ENCODE results near the gene PTCSC3.

Gene PTCSC3

GRCh38 chr14:36208690-36209278, 32.3 kb upstream of the PTCSC3 start:
- DNase-seq (ENCODE audit: low spot score) = no peak
- TF ChIP-seq CTCF (IDR thresholded peaks at IDR 0.05; ENCODE audit: extremely low read depth, insufficient read depth, missing control alignments) = no peak
- in situ Hi-C loops (cut with MboI; ENCODE audit: low pct_unique_long_range_greater_than_20kb, low sequenced_read_pairs, unreplicated experiment) = no loop called here

- in situ Hi-C loops (cut with MboI; ENCODE audit: low pct_unique_long_range_greater_than_20kb, low sequenced_read_pairs, unreplicated experiment) = no loop called here
- no peak for TF ChIP-seq CTCF (IDR thresholded peaks at IDR 0.05; ENCODE audit: extremely low read depth, insufficient read depth, missing control alignments)
- DNase-seq (ENCODE audit: low spot score) = no peak
Measured at GRCh38 chr14:36207500-36207899, 31.0 kb upstream of the PTCSC3 start.

- in situ Hi-C loops (cut with MboI; ENCODE audit: low pct_unique_long_range_greater_than_20kb, low sequenced_read_pairs, unreplicated experiment) = no loop called here
- no peak for DNase-seq (ENCODE audit: low spot score)
Measured at GRCh38 chr14:36204461-36205073, 28.0 kb upstream of the PTCSC3 start.

GRCh38 chr14:36198378-36198777, 21.9 kb upstream of the PTCSC3 start:
- no peak for DNase-seq (ENCODE audit: low spot score)
- TF ChIP-seq CTCF (IDR thresholded peaks at IDR 0.05; ENCODE audit: extremely low read depth, insufficient read depth, missing control alignments) = no peak
- in situ Hi-C loops (cut with MboI; ENCODE audit: low pct_unique_long_range_greater_than_20kb, low sequenced_read_pairs, unreplicated experiment) = no loop called here

More at GRCh38 chr14:36204461-36205073, 28.0 kb upstream of the PTCSC3 start:
- no peak for TF ChIP-seq CTCF (IDR thresholded peaks at IDR 0.05; ENCODE audit: extremely low read depth, insufficient read depth, missing control alignments)

- in situ Hi-C loops (cut with MboI; ENCODE audit: low pct_unique_long_range_greater_than_20kb, low sequenced_read_pairs, unreplicated experiment) = no loop called here
- DNase-seq (ENCODE audit: low spot score) = no peak
- TF ChIP-seq CTCF (IDR thresholded peaks at IDR 0.05; ENCODE audit: extremely low read depth, insufficient read depth, missing control alignments) = no peak
Measured at GRCh38 chr14:36194663-36195062, 18.1 kb upstream of the PTCSC3 start.

GRCh38 chr14:36192530-36192929, 16.0 kb upstream of the PTCSC3 start:
- in situ Hi-C loops (cut with MboI; ENCODE audit: low pct_unique_long_range_greater_than_20kb, low sequenced_read_pairs, unreplicated experiment) = no loop called here
- no peak for TF ChIP-seq CTCF (IDR thresholded peaks at IDR 0.05; ENCODE audit: extremely low read depth, insufficient read depth, missing control alignments)
- no peak for DNase-seq (ENCODE audit: low spot score)
